ENCODE data around the gene OLIG3.

OLIG3 gene

GRCh38 chr6:137512757-137513605, 18.8 kb upstream of the OLIG3 start:
- TF ChIP-seq NFIC (IDR thresholded peaks at IDR 0.05), result no peak
- TF ChIP-seq REST (IDR thresholded peaks at IDR 0.05; ENCODE audit: low read depth), result peak; percentile 59; the same call in 1 of the 2 replicates

GRCh38 chr6:137510923-137511322, 16.7 kb upstream of the OLIG3 start:
- TF ChIP-seq FOXM1 (IDR thresholded peaks at IDR 0.05; ENCODE audit: borderline replicate concordance, low read depth) (no peak), TEAD4 (IDR thresholded peaks at IDR 0.05) (no peak), YY1 (IDR thresholded peaks at IDR 0.05; ENCODE audit: low read depth) (no peak), USF1 (IDR thresholded peaks at IDR 0.05) (no peak), REST (IDR thresholded peaks at IDR 0.05; ENCODE audit: low read depth) (no peak), RAD21 (IDR thresholded peaks at IDR 0.05; ENCODE audit: low read depth) (no peak), MAX (IDR thresholded peaks at IDR 0.05) (no peak), TCF12 (IDR thresholded peaks at IDR 0.05; ENCODE audit: low read depth) (no peak), ZBTB7A (IDR thresholded peaks at IDR 0.05; ENCODE audit: low read depth) (no peak), EP300 (IDR thresholded peaks at IDR 0.05; ENCODE audit: borderline replicate concordance) (no peak), NFIC (IDR thresholded peaks at IDR 0.05) (no peak), CEBPB (IDR thresholded peaks at IDR 0.05) (no peak), CREB1 (IDR thresholded peaks at IDR 0.05; ENCODE audit: low read depth) (no peak)

- no peak for TF ChIP-seq EP300 (IDR thresholded peaks at IDR 0.05; ENCODE audit: borderline replicate concordance)
Observed at GRCh38 chr6:137498481-137499190, 4.4 kb upstream of the OLIG3 start.

- TF ChIP-seq FOXM1 (IDR thresholded peaks at IDR 0.05; ENCODE audit: borderline replicate concordance, low read depth), result no peak
- peak; percentile 56 for TF ChIP-seq MAX (IDR thresholded peaks at IDR 0.05)
- no peak for TF ChIP-seq REST (IDR thresholded peaks at IDR 0.05; ENCODE audit: low read depth)
- TF ChIP-seq USF1 (IDR thresholded peaks at IDR 0.05), result no peak
Observed at GRCh38 chr6:137497721-137498463, 3.7 kb upstream of the OLIG3 start.

All from Ishikawa (cell line).